IMR-90 (cell line): ENCODE results near the gene MARS2. TPM values are rescaled to one million over a fixed set of nuclear protein-coding genes. Genes with fewer than 3 reads are reported as not detected.
"Not testable (repeated sequence)": the region's sequence is repeated elsewhere in the genome, so short reads cannot be mapped to it uniquely, and the experiment has no call there.

Source experiments
- ATAC-seq: fragments of 200-7000 bp; cut with Tn5 transposase; 2 replicates; pipeline ENCODE4 v1.9.1; 2020; ENCODE audit warnings: low read depth, mild to moderate bottlenecking, moderate library complexity
- BruUV-seq: library from RNA; stranded (reverse); fragments of 400-500 nt; replicated peaks from 2 replicates; lab custom pipeline; 2021; lab: Mats Ljungman, UMichigan
- CTCF ChIA-PET: fragments of 300-600 bp; formaldehyde crosslinking; extraction: SDS; loops from one replicate; lab custom pipeline; 2021; ENCODE audit warnings: antibody characterized with exemption; lab: Yijun Ruan, JAX
- POLR2A ChIA-PET: fragments of 300-600 bp; sonication (Branson Sonifier 250); formaldehyde crosslinking; loops from one replicate; lab custom pipeline; 2022; ENCODE audit warnings: antibody characterized with exemption; ENCODE audit not compliant: unreplicated experiment; lab: Charles Lee
- DNase-seq: peaks from one replicate; pipeline ENCODE4 v3.0.0; 2013
- H2AFZ ChIP-seq: replicated peaks from 2 replicates; pipeline ENCODE3; 2013; ENCODE audit warnings: low read length, mild to moderate bottlenecking; ENCODE audit not compliant: poor library complexity
- H2AK5ac ChIP-seq: 2 replicates; pipeline ENCODE4 v1.6.1; 2013; ENCODE audit warnings: low read depth, low read length, inconsistent platforms
- H2AK9ac ChIP-seq: replicated peaks from 2 replicates; pipeline ENCODE3; 2013; ENCODE audit warnings: mild to moderate bottlenecking, low read depth, low read length, moderate library complexity; ENCODE audit not compliant: poor library complexity
- H2BK120ac ChIP-seq: 2 replicates; pipeline ENCODE4 v1.6.1; 2013; ENCODE audit warnings: low read depth, low read length, inconsistent platforms
- H2BK15ac ChIP-seq: 3 replicates; pipeline ENCODE4 v1.6.1; 2013; ENCODE audit warnings: low read depth, low read length, inconsistent platforms
- H2BK20ac ChIP-seq: 2 replicates; pipeline ENCODE4 v1.6.1; 2013; ENCODE audit warnings: low read depth, mild to moderate bottlenecking, inconsistent platforms, low read length, moderate library complexity
- H2BK5ac ChIP-seq: 2 replicates; pipeline ENCODE4 v1.6.1; 2013; ENCODE audit warnings: mild to moderate bottlenecking, low read depth, low read length, inconsistent platforms; ENCODE audit not compliant: poor library complexity, severe bottlenecking
- H3K14ac ChIP-seq: replicated peaks from 2 replicates; pipeline ENCODE4 v1.6.1; 2013; ENCODE audit warnings: low read depth, low read length, inconsistent platforms
- H3K18ac ChIP-seq: 2 replicates; pipeline ENCODE4 v1.6.1; 2013; ENCODE audit warnings: low read depth, low read length, control low read depth
- H3K23ac ChIP-seq: 2 replicates; pipeline ENCODE4 v1.6.1; 2013; ENCODE audit warnings: low read depth, low read length, inconsistent platforms
- H3K27ac ChIP-seq: 2 replicates; pipeline ENCODE4 v1.5.1; 2013; ENCODE audit warnings: mild to moderate bottlenecking, control low read depth, low read length; ENCODE audit not compliant: insufficient read depth
- H3K27me3 ChIP-seq: 2 replicates; pipeline ENCODE4 v1.6.1; 2013; ENCODE audit warnings: low read length; ENCODE audit not compliant: control insufficient read depth, insufficient read depth
- H3K36me3 ChIP-seq: 2 replicates; pipeline ENCODE4 v1.6.1; 2013; ENCODE audit warnings: low read length, mixed read lengths; ENCODE audit not compliant: control insufficient read depth, insufficient read depth
- H3K4ac ChIP-seq: 2 replicates; pipeline ENCODE4 v1.6.1; 2013; ENCODE audit warnings: low read depth, low read length, inconsistent platforms
- H3K4me1 ChIP-seq: 2 replicates; pipeline ENCODE4 v1.6.1; 2013; ENCODE audit warnings: low read length, mixed read lengths; ENCODE audit not compliant: control insufficient read depth, insufficient read depth
- H3K4me2 ChIP-seq: 2 replicates; pipeline ENCODE4 v1.6.1; 2013; ENCODE audit warnings: low read depth, mild to moderate bottlenecking, control low read depth, low read length, moderate library complexity
- H3K4me3 ChIP-seq: 2 replicates; pipeline ENCODE4 v1.5.1; 2013; ENCODE audit warnings: low read depth, mild to moderate bottlenecking, control low read depth, low read length, moderate library complexity; ENCODE audit not compliant: insufficient read depth
- H3K56ac ChIP-seq: 2 replicates; pipeline ENCODE4 v1.6.1; 2013; ENCODE audit warnings: low read length, inconsistent platforms; ENCODE audit not compliant: insufficient read depth; ENCODE audit errors: extremely low read depth
- H3K79me1 ChIP-seq, 2 experiments: 2 replicates each; pipeline ENCODE4 v1.6.1; 2013; ENCODE audit warnings: low read length in 2 of 2, inconsistent platforms in 1 of 2, low read depth in 1 of 2
- H3K9ac ChIP-seq: 2 replicates; pipeline ENCODE4 v1.6.1; 2013; ENCODE audit warnings: low read depth, low read length, control low read depth
- H3K9me1 ChIP-seq: 2 replicates; pipeline ENCODE4 v1.6.1; 2013; ENCODE audit warnings: low read length, inconsistent platforms; ENCODE audit not compliant: insufficient read depth
- H3K9me3 ChIP-seq: 2 replicates; pipeline ENCODE4 v1.6.1; 2013; ENCODE audit warnings: low read length; ENCODE audit not compliant: control insufficient read depth, insufficient read depth
- H4K20me1 ChIP-seq: 2 replicates; pipeline ENCODE4 v1.6.1; 2013; ENCODE audit warnings: low read length, inconsistent platforms; ENCODE audit not compliant: insufficient read depth
- H4K5ac ChIP-seq: 2 replicates; pipeline ENCODE4 v1.6.1; 2013; ENCODE audit warnings: mild to moderate bottlenecking, low read depth, low read length, control low read depth
- H4K8ac ChIP-seq, 2 experiments: 2 replicates each; pipeline ENCODE4 v1.6.1; 2013; ENCODE audit warnings: low read depth in 2 of 2, low read length in 2 of 2, control low read depth in 1 of 2, inconsistent platforms in 1 of 2
- H4K91ac ChIP-seq: 2 replicates; pipeline ENCODE4 v1.6.1; 2013; ENCODE audit warnings: low read depth, low read length, inconsistent platforms; ENCODE audit not compliant: insufficient read depth
- WGBS, 2 experiments: methylation state at CpG; one replicate each; pipeline versions ENCODE4 v1.1.5 to v1.1.7; 2013; ENCODE audit warnings: missing lambda C conversion rate in 2 of 2; ENCODE audit not compliant: insufficient read length in 1 of 2; ENCODE audit errors: extremely low coverage in 2 of 2; 5-methylcytosine and 5-hydroxymethylcytosine counted together
- dilution Hi-C: fragments of 300-500 bp; cut with HindIII; formaldehyde crosslinking; loops from one replicate; pipeline ENCODE4 v1.14.3; 2018; ENCODE audit warnings: low sequenced_read_pairs; ENCODE audit not compliant: unreplicated experiment
- in situ Hi-C: fragments of 300-500 bp; cut with MboI; formaldehyde crosslinking; loops from 3 replicates; pipeline ENCODE4 v1.14.3; 2019; ENCODE audit warnings: low sequenced_read_pairs, inconsistent platforms, mixed read lengths
- intact Hi-C: fragments of 100-400 bp; cut with micrococcal nuclease; formaldehyde crosslinking; loops from 2 replicates; pipeline ENCODE4 v1.10.0; 2022
- polyA plus RNA-seq, 3 experiments: library from polyadenylated mRNA; depleted of rRNA; stranded (reverse); fragments of >200 nt; gene quantifications; 2 replicates each; pipeline ENCODE4 v1.2.3, GENCODE V29; 2012; ENCODE audit warnings: low replicate concordance in 1 of 3
- total RNA-seq: library from RNA; depleted of rRNA; stranded (reverse); fragments of >200 nt; gene quantifications from 2 replicates; pipeline ENCODE4 v1.2.3, GENCODE V29; 2012

MARS2 gene
- total and polyA plus RNA-seq, 2 of the 4 experiments (the other 2 are of a cell fraction): 3.4 to 3.8 TPM

- H3K4me3 ChIP-seq, ATAC-seq, H4K91ac ChIP-seq, H2BK120ac ChIP-seq, dilution Hi-C loops, intact Hi-C loops, in situ Hi-C loops, H3K4me2 ChIP-seq, H2AFZ ChIP-seq, BruUV-seq, H3K9me3 ChIP-seq, H4K8ac ChIP-seq, H3K9ac ChIP-seq, H2BK5ac ChIP-seq, H3K18ac ChIP-seq, H4K5ac ChIP-seq, H3K36me3 ChIP-seq, H3K27ac ChIP-seq, H4K20me1 ChIP-seq, H2BK15ac ChIP-seq, H3K56ac ChIP-seq, DNase-seq, H3K4ac ChIP-seq, H3K79me1 ChIP-seq, H3K4me1 ChIP-seq, H2AK5ac ChIP-seq, H2AK9ac ChIP-seq, CTCF ChIA-PET, H2BK20ac ChIP-seq, POLR2A ChIA-PET, H3K27me3 ChIP-seq, H3K23ac ChIP-seq, H3K9me1 ChIP-seq, H3K14ac ChIP-seq: not testable (repeated sequence)
- WGBS, 2 experiments: no CpG with 5 or more reads among the region's 30 CpGs
These were observed 9.2 kb upstream of the MARS2 start for GRCh38 chr2:197695971-197696370.

- H3K4me2 ChIP-seq, H3K4me1 ChIP-seq, H3K14ac ChIP-seq, H3K27me3 ChIP-seq, DNase-seq, H3K27ac ChIP-seq, H3K23ac ChIP-seq, H4K8ac ChIP-seq, in situ Hi-C loops, H3K9me3 ChIP-seq, H3K79me1 ChIP-seq, H3K9ac ChIP-seq, dilution Hi-C loops, POLR2A ChIA-PET, H3K4ac ChIP-seq, H2BK15ac ChIP-seq, BruUV-seq, ATAC-seq, H2BK20ac ChIP-seq, H3K9me1 ChIP-seq, CTCF ChIA-PET, H2AK9ac ChIP-seq, H3K4me3 ChIP-seq, intact Hi-C loops, H2AFZ ChIP-seq, H3K18ac ChIP-seq, H4K91ac ChIP-seq, H3K36me3 ChIP-seq, H2BK120ac ChIP-seq, H3K56ac ChIP-seq, H2AK5ac ChIP-seq, H2BK5ac ChIP-seq, H4K5ac ChIP-seq, H4K20me1 ChIP-seq: not testable (repeated sequence)
- WGBS, 2 experiments: no CpG with 5 or more reads among the region's 29 CpGs
These were observed 8.6 kb upstream of the MARS2 start for GRCh38 chr2:197696571-197696970.
